GM12878 (cell line): Measurements from ENCODE around the gene RALGAPB. TPM values are rescaled to one million over a fixed set of nuclear protein-coding genes. Genes with fewer than 3 reads are reported as not detected.

Experiments used
- ATAC-seq: fragments of 200-7000 bp; cut with Tn5 transposase; 3 replicates; pipeline ENCODE4 v1.9.1; 2020; ENCODE audit warnings: mild to moderate bottlenecking, moderate library complexity
- BruUV-seq: library from RNA; stranded (reverse); fragments of 400-500 nt; replicated peaks from 2 replicates; lab custom pipeline; 2021; lab: Mats Ljungman, UMichigan
- CTCF ChIA-PET: fragments of 300-600 bp; sonication (Branson Sonifier 250); formaldehyde crosslinking; extraction: SDS; loops from one replicate; lab custom pipeline; 2021; ENCODE audit warnings: inconsistent platforms; lab: Yijun Ruan, JAX
- POLR2A ChIA-PET: fragments of 350-600 bp; formaldehyde crosslinking; extraction: SDS; loops from one replicate; lab custom pipeline; 2021; ENCODE audit warnings: inconsistent platforms; lab: Charles Lee
- RAD21 ChIA-PET: fragments of 300-600 bp; sonication (Branson Sonifier 250); formaldehyde crosslinking; loops from one replicate; lab custom pipeline; 2023; ENCODE audit warnings: antibody characterized with exemption; ENCODE audit not compliant: unreplicated experiment; lab: Charles Lee
- SMC1A ChIA-PET: fragments of 300-600 bp; sonication (Branson Sonifier 250); formaldehyde crosslinking; loops from one replicate; lab custom pipeline; 2023; ENCODE audit not compliant: unreplicated experiment, uncharacterized antibody; lab: Charles Lee
- DNase-seq: peaks from one replicate; pipeline ENCODE4 v3.0.0-alpha.2; 2011; ENCODE audit warnings: low read depth, low spot score
- FAIRE-seq: peaks from 3 replicates; lab custom pipeline; 2011; peaks lifted over from hg19 to GRCh38; lab: Jason Lieb, UNC
- H2AFZ ChIP-seq: 2 replicates; pipeline ENCODE4 v1.6.0; 2011; ENCODE audit warnings: low read depth, low read length, control low read depth; ENCODE audit not compliant: control insufficient read depth
- H3K27ac ChIP-seq: 2 replicates; pipeline ENCODE4 v1.5.1; 2011; ENCODE audit warnings: control low read depth; ENCODE audit not compliant: control insufficient read depth, insufficient read depth
- H3K27me3 ChIP-seq, 2 experiments: replicated peaks in 1 of 2; 2 replicates each; pipeline versions ENCODE4 v1.6.0 to v1.6.1; 2011; ENCODE audit warnings: low read length in 1 of 2; ENCODE audit not compliant: control insufficient read depth in 2 of 2, insufficient read depth in 2 of 2
- H3K36me3 ChIP-seq, 2 experiments: 2 replicates each; pipeline ENCODE4 v1.5.1; 2011; ENCODE audit warnings: low read length in 1 of 2; ENCODE audit not compliant: control insufficient read depth in 2 of 2, insufficient read depth in 2 of 2
- H3K4me1 ChIP-seq: 2 replicates; pipeline ENCODE4 v1.6.1; 2011; ENCODE audit warnings: mild to moderate bottlenecking, low read length, moderate library complexity, mixed read lengths; ENCODE audit not compliant: control insufficient read depth, insufficient read depth
- H3K4me2 ChIP-seq: 2 replicates; pipeline ENCODE4 v1.6.0; 2011; ENCODE audit warnings: control low read depth; ENCODE audit not compliant: control insufficient read depth, insufficient read depth
- H3K4me3 ChIP-seq: fragments of 200-600 bp; sonication (generic); 2 replicates; pipeline ENCODE4 v1.5.1; 2016
- H3K79me2 ChIP-seq: 2 replicates; pipeline ENCODE4 v1.6.0; 2011; ENCODE audit warnings: low read length; ENCODE audit not compliant: control insufficient read depth, insufficient read depth
- H3K9ac ChIP-seq: 2 replicates; pipeline ENCODE4 v1.8.0; 2011; ENCODE audit warnings: low read length, control low read depth, mixed read lengths; ENCODE audit not compliant: control insufficient read depth, insufficient read depth
- H3K9me3 ChIP-seq: replicated peaks from 3 replicates; pipeline ENCODE4 v1.5.1; 2011; ENCODE audit warnings: mild to moderate bottlenecking, low read length; ENCODE audit not compliant: control insufficient read depth, insufficient read depth
- H4K20me1 ChIP-seq: 2 replicates; pipeline ENCODE4 v1.6.0; 2011; ENCODE audit not compliant: control insufficient read depth, insufficient read depth
- BRCA1 ChIP-seq: IDR thresholded peaks from 2 replicates; pipeline ENCODE4 v1.6.1; 2011; ENCODE audit warnings: low read depth, low read length, improper control_type of control experiment
- NFIC ChIP-seq: IDR thresholded peaks from 2 replicates; pipeline ENCODE4 v1.6.1; 2012; ENCODE audit warnings: low read depth, mild to moderate bottlenecking, inconsistent platforms, low read length, moderate library complexity
- NR2C1 ChIP-seq: fragments of 450-650 bp; IDR thresholded peaks from 2 replicates; pipeline ENCODE4 v1.6.1; 2017; ENCODE audit warnings: antibody characterized with exemption, mild to moderate bottlenecking, moderate library complexity
- NRF1 ChIP-seq: conservative IDR thresholded peaks from 2 replicates; pipeline ENCODE4 v1.6.1; 2011; ENCODE audit warnings: mild to moderate bottlenecking, low read depth, low read length, improper control_type of control experiment
- WGBS: methylation state at CpG from one replicate; pipeline ENCODE4 v1.1.6; 2016; ENCODE audit warnings: low lambda C conversion rate; ENCODE audit not compliant: insufficient replicate concordance, insufficient coverage; ENCODE audit errors: missing lambda C conversion rate; 5-methylcytosine and 5-hydroxymethylcytosine counted together
- in situ Hi-C: fragments of 300-500 bp; cut with MboI; formaldehyde crosslinking; loops from 9 replicates; pipeline ENCODE4 v1.14.3; 2018; ENCODE audit warnings: mixed read lengths
- intact Hi-C: fragments of 100-400 bp; cut with micrococcal nuclease; formaldehyde crosslinking; loops from one replicate; pipeline ENCODE4 v1.14.2; 2022; ENCODE audit not compliant: unreplicated experiment
- polyA plus RNA-seq, 11 experiments: library from polyadenylated mRNA; depleted of rRNA in 4 of 11; unstranded in 6 of 11; stranded (reverse) in 5 of 11; fragments of >200 nt; fragmentation: Nextera tagmentation in 4 of 11; fragmentation: Illumina TruSeq in 1 of 11; extraction: Ambion mirVana in 4 of 11; extraction: Trizol in 1 of 11; gene quantifications; 1 replicate in 1 of 11; 2 replicates in 10 of 11; pipeline versions ENCODE4 v1.2.1 to v1.2.3, GENCODE V29; 2011 to 2016; ENCODE audit warnings: inconsistent platforms in 2 of 11, missing spikeins in 2 of 11, low read depth in 1 of 11
- total RNA-seq, 4 experiments: library from RNA; depleted of rRNA in 3 of 4; stranded (reverse); fragments of >200 nt in 3 of 4; fragmentation: Illumina TruSeq in 1 of 4; extraction: Trizol in 1 of 4; gene quantifications; 2 replicates each; pipeline versions ENCODE4 v1.2.1 to v1.2.3, GENCODE V29; 2013 to 2021
- TF ChIP-seq, protein P1 (sequence below), 3 experiments: IDR thresholded peaks in 2 of 3; conservative IDR thresholded peaks in 1 of 3; 2 replicates each; pipeline ENCODE4 v1.5.1; 2011; ENCODE audit warnings: low read depth in 3 of 3, low read length in 3 of 3, mild to moderate bottlenecking in 3 of 3, control low read depth in 2 of 3, moderate library complexity in 2 of 3, inconsistent platforms in 1 of 3, mixed read lengths in 1 of 3; ENCODE audit not compliant: control insufficient read depth in 2 of 3, insufficient read depth in 1 of 3; ENCODE audit errors: extremely low read depth in 1 of 3

RALGAPB gene
- total and polyA plus RNA-seq, 10 of the 15 experiments (the other 5 are each of a cell fraction or from before 2014, with no cell fraction given) = 3.7 to 23.2 (median 15.5) TPM

- H3K79me2 ChIP-seq = no peaks in the 10 kb centered on the region
- TF ChIP-seq BRCA1 (no peak), NFIC (no peak), NR2C1 (no peak), NRF1 (no peak)
- TF ChIP-seq, protein P1, sequence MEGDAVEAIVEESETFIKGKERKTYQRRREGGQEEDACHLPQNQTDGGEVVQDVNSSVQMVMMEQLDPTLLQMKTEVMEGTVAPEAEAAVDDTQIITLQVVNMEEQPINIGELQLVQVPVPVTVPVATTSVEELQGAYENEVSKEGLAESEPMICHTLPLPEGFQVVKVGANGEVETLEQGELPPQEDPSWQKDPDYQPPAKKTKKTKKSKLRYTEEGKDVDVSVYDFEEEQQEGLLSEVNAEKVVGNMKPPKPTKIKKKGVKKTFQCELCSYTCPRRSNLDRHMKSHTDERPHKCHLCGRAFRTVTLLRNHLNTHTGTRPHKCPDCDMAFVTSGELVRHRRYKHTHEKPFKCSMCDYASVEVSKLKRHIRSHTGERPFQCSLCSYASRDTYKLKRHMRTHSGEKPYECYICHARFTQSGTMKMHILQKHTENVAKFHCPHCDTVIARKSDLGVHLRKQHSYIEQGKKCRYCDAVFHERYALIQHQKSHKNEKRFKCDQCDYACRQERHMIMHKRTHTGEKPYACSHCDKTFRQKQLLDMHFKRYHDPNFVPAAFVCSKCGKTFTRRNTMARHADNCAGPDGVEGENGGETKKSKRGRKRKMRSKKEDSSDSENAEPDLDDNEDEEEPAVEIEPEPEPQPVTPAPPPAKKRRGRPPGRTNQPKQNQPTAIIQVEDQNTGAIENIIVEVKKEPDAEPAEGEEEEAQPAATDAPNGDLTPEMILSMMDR (IDR thresholded peaks at IDR 0.05 in 2 of 3, conservative IDR thresholded peaks at IDR 0.05 in 1 of 3; ENCODE audit: control insufficient read depth in 2 of 3, extremely low read depth in 1 of 3, insufficient read depth in 1 of 3, low read depth in 3 of 3, low read length in 3 of 3) = peak in 2 of 3 experiments; percentile 17 to 25; a peak in 2 of 6 replicates
- TF ChIP-seq, all 136 proteins: peak for 1
- 90% methylated on average over 1 of the region's 1 CpG for WGBS
- FAIRE-seq (no peak), ATAC-seq (peak; percentile 54; the same call in 1 of the 3 replicates), DNase-seq (no peak)
- Histone ChIP-seq H3K9me3 (no peaks in the 10 kb centered on the region), H3K4me2 (no peak overlapping the region), H3K36me3 (peaks cover 0 to 47% of the 10 kb centered on the region in 2 experiments; a peak in 3 of 4 replicates), H3K4me3 (no peak overlapping the region), H3K9ac (no peak overlapping the region), H4K20me1 (no peaks in the 10 kb centered on the region), H2AFZ (no peak overlapping the region), H3K4me1 (no peaks in the 10 kb centered on the region), H3K27me3 (no peaks in the 10 kb centered on the region), H3K27ac (no peak overlapping the region)
- ChIA-PET RAD21 (no interaction called here), CTCF (no interaction called here), POLR2A (no interaction called here), SMC1A (interaction anchor here (1.9 kb wide), 1 partner anchor 30 kb away, joined by 5 read pairs; no protein-coding TSS in a partner anchor)
- intact Hi-C loops (no loop called here), in situ Hi-C loops (no loop called here)
- no TSS peak for BruUV-seq
These were observed 77.6 kb downstream of the RALGAPB start for GRCh38 chr20:38550274-38550673.
